H1 (cell line): ENCODE measurements around the gene ASIC2. TPM values are rescaled to one million over a fixed set of nuclear protein-coding genes. Genes with fewer than 3 reads are reported as not detected.

Source experiments
- CTCF ChIA-PET: fragments of 300-600 bp; sonication (Branson Sonifier 250); formaldehyde crosslinking; loops from one replicate; lab custom pipeline; 2021; ENCODE audit not compliant: partially characterized antibody; lab: Charles Lee
- POLR2A ChIA-PET: fragments of 300-600 bp; sonication (Branson Sonifier 250); formaldehyde crosslinking; loops from one replicate; lab custom pipeline; 2021; ENCODE audit warnings: inconsistent platforms; ENCODE audit not compliant: partially characterized antibody; lab: Charles Lee
- DNase-seq, 2 experiments: peaks; one replicate each; pipeline versions ENCODE4 v3.0.0 to v3.0.0-alpha.2; 2010 to 2022; ENCODE audit warnings: low spot score in 2 of 2, low read depth in 1 of 2, mixed read lengths in 1 of 2
- FAIRE-seq: peaks from 2 replicates; lab custom pipeline; 2011; peaks lifted over from hg19 to GRCh38; lab: Jason Lieb, UNC
- H2AFZ ChIP-seq: 2 replicates; pipeline ENCODE4 v1.8.1; 2012; ENCODE audit warnings: low read length, inconsistent platforms
- H2AK5ac ChIP-seq: 2 replicates; pipeline ENCODE4 v1.6.1; 2013; ENCODE audit warnings: low read depth, low read length
- H2BK120ac ChIP-seq: replicated peaks from 2 replicates; pipeline ENCODE3; 2013; ENCODE audit warnings: low read depth, low read length, inconsistent platforms
- H2BK12ac ChIP-seq: 2 replicates; pipeline ENCODE4 v1.6.1; 2013; ENCODE audit warnings: low read depth, low read length
- H2BK15ac ChIP-seq: 2 replicates; pipeline ENCODE4 v1.6.1; 2013; ENCODE audit warnings: low read length
- H2BK20ac ChIP-seq: 2 replicates; pipeline ENCODE4 v1.6.1; 2013; ENCODE audit warnings: low read length
- H2BK5ac ChIP-seq: 2 replicates; pipeline ENCODE4 v1.6.1; 2013; ENCODE audit warnings: low read depth, low read length
- H3K14ac ChIP-seq: 2 replicates; pipeline ENCODE4 v1.6.1; 2013; ENCODE audit warnings: inconsistent platforms; ENCODE audit not compliant: insufficient read length
- H3K18ac ChIP-seq: 2 replicates; pipeline ENCODE4 v1.6.1; 2013; ENCODE audit warnings: low read length; ENCODE audit errors: extremely low read depth
- H3K23ac ChIP-seq: 2 replicates; pipeline ENCODE4 v1.6.1; 2013; ENCODE audit warnings: inconsistent platforms; ENCODE audit not compliant: insufficient read length
- H3K23me2 ChIP-seq: 2 replicates; pipeline ENCODE4 v1.6.1; 2013; ENCODE audit warnings: low read depth, low read length
- H3K27ac ChIP-seq: 2 replicates; pipeline ENCODE4 v1.6.1; 2011; ENCODE audit warnings: low read depth, low read length, inconsistent platforms
- H3K27me3 ChIP-seq, 4 experiments: replicated peaks in 1 of 4; 1 replicate in 1 of 4; 2 replicates in 3 of 4; pipeline versions ENCODE4 v1.6.1 to v1.8.1; 2011 to 2013; ENCODE audit warnings: low read length in 3 of 4, mild to moderate bottlenecking in 3 of 4, inconsistent platforms in 2 of 4, mixed read lengths in 2 of 4, moderate library complexity in 1 of 4; ENCODE audit not compliant: control insufficient read depth in 3 of 4, insufficient read depth in 3 of 4; ENCODE audit errors: extremely low read depth in 1 of 4
- H3K36me3 ChIP-seq, 4 experiments: 2 replicates each; pipeline versions ENCODE4 v1.6.1 to v1.8.1; 2011 to 2013; ENCODE audit warnings: mild to moderate bottlenecking in 4 of 4, low read length in 3 of 4, moderate library complexity in 2 of 4, control low read depth in 1 of 4, inconsistent platforms in 1 of 4; ENCODE audit not compliant: insufficient read depth in 4 of 4, control insufficient read depth in 2 of 4
- H3K4ac ChIP-seq: replicated peaks from 2 replicates; pipeline ENCODE3; 2013; ENCODE audit warnings: low read length, low read depth, mixed read lengths, inconsistent platforms; ENCODE audit not compliant: insufficient read length
- H3K4me1 ChIP-seq, 4 experiments: replicated peaks in 1 of 4; 1 replicate in 1 of 4; 2 replicates in 3 of 4; pipeline versions ENCODE4 v1.6.1 to v1.8.1; 2011 to 2013; ENCODE audit warnings: low read length in 3 of 4, inconsistent platforms in 2 of 4, mixed read lengths in 1 of 4; ENCODE audit not compliant: insufficient read depth in 4 of 4, control insufficient read depth in 3 of 4
- H3K4me2 ChIP-seq, 2 experiments: 2 replicates each; pipeline versions ENCODE4 v1.6.1 to v1.8.1; 2011 to 2013; ENCODE audit warnings: low read depth in 2 of 2, low read length in 2 of 2, control low read depth in 1 of 2, inconsistent platforms in 1 of 2, mild to moderate bottlenecking in 1 of 2; ENCODE audit not compliant: insufficient read depth in 1 of 2
- H3K4me3 ChIP-seq, 4 experiments: fragments of 200-600, 300-600 bp in 1 of 4; sonication (generic), shearing (Covaris generic), sonication (Bioruptor Twin) in 1 of 4; 2 replicates each; pipeline versions ENCODE4 v1.5.1 to v1.8.1; 2011 to 2016; ENCODE audit warnings: low read length in 4 of 4, low read depth in 3 of 4, control low read depth in 2 of 4, inconsistent platforms in 2 of 4, mild to moderate bottlenecking in 2 of 4, mixed read lengths in 1 of 4, moderate library complexity in 1 of 4; ENCODE audit not compliant: insufficient read depth in 2 of 4; ENCODE audit errors: extremely low read depth in 1 of 4
- H3K56ac ChIP-seq: replicated peaks from 2 replicates; pipeline ENCODE3; 2013; ENCODE audit warnings: low read depth, mild to moderate bottlenecking, mixed read lengths, low read length, inconsistent platforms; ENCODE audit not compliant: insufficient read length
- H3K79me1 ChIP-seq: 2 replicates; pipeline ENCODE4 v1.6.1; 2013; ENCODE audit warnings: low read depth, low read length, control low read depth
- H3K79me2 ChIP-seq, 2 experiments: 2 replicates each; pipeline versions ENCODE4 v1.6.1 to v1.8.1; 2012 to 2013; ENCODE audit warnings: low read length in 2 of 2, mild to moderate bottlenecking in 2 of 2, inconsistent platforms in 1 of 2; ENCODE audit not compliant: insufficient read depth in 2 of 2, control insufficient read depth in 1 of 2
- H3K9ac ChIP-seq, 4 experiments: replicated peaks in 1 of 4; 1 replicate in 1 of 4; 2 replicates in 3 of 4; pipeline versions ENCODE4 v1.6.1 to v1.8.1; 2011 to 2013; ENCODE audit warnings: low read depth in 3 of 4, low read length in 3 of 4, control low read depth in 2 of 4, mild to moderate bottlenecking in 2 of 4, moderate library complexity in 2 of 4, inconsistent platforms in 1 of 4; ENCODE audit errors: extremely low read depth in 1 of 4
- H3K9me3 ChIP-seq, 2 experiments: 2 replicates each; pipeline versions ENCODE4 v1.6.1 to v1.8.1; 2012 to 2013; ENCODE audit warnings: mild to moderate bottlenecking in 2 of 2, moderate library complexity in 2 of 2, control low read depth in 1 of 2, inconsistent platforms in 1 of 2, low read depth in 1 of 2, low read length in 1 of 2, mixed read lengths in 1 of 2; ENCODE audit not compliant: insufficient read depth in 2 of 2
- H4K20me1 ChIP-seq, 2 experiments: replicated peaks in 1 of 2; 2 replicates each; pipeline versions ENCODE3 to v1.8.1; 2011 to 2013; ENCODE audit warnings: inconsistent platforms in 2 of 2, low read length in 2 of 2, mild to moderate bottlenecking in 1 of 2; ENCODE audit not compliant: insufficient read depth in 2 of 2, control insufficient read depth in 1 of 2
- H4K5ac ChIP-seq: 2 replicates; pipeline ENCODE4 v1.6.1; 2013; ENCODE audit warnings: low read length, low read depth, mixed read lengths, inconsistent platforms; ENCODE audit not compliant: insufficient read length
- H4K8ac ChIP-seq: 2 replicates; pipeline ENCODE4 v1.8.0; 2013; ENCODE audit warnings: mild to moderate bottlenecking, moderate library complexity, low read length, inconsistent platforms; ENCODE audit not compliant: insufficient read depth; ENCODE audit errors: extremely low read depth
- H4K91ac ChIP-seq: replicated peaks from 2 replicates; pipeline ENCODE3; 2013; ENCODE audit warnings: low read length, mixed read lengths, inconsistent platforms; ENCODE audit not compliant: insufficient read length
- CTCF ChIP-seq, 3 experiments: IDR thresholded peaks; 1 replicate in 2 of 3; 2 replicates in 1 of 3; pipeline versions ENCODE4 v1.5.1 to v1.6.1; 2011; ENCODE audit warnings: low read length in 3 of 3, mild to moderate bottlenecking in 3 of 3, inconsistent platforms in 2 of 3, low read depth in 1 of 3, moderate library complexity in 1 of 3; ENCODE audit not compliant: insufficient read depth in 1 of 3; ENCODE audit errors: control extremely low read depth in 1 of 3
- NRF1 ChIP-seq: IDR thresholded peaks from 2 replicates; pipeline ENCODE4 v1.6.1; 2011; ENCODE audit warnings: mild to moderate bottlenecking, low read depth, low read length, improper control_type of control experiment
- RAD21 ChIP-seq, 2 experiments: IDR thresholded peaks in 1 of 2; conservative IDR thresholded peaks in 1 of 2; 2 replicates each; pipeline ENCODE4 v1.6.1; 2011; ENCODE audit warnings: low read depth in 2 of 2, low read length in 2 of 2, improper control_type of control experiment in 1 of 2, inconsistent platforms in 1 of 2, mild to moderate bottlenecking in 1 of 2, moderate library complexity in 1 of 2
- WGBS, 2 experiments: shearing (Covaris generic) in 1 of 2; methylation state at CpG; one replicate each; pipeline versions ENCODE4 v1.1.6 to v1.1.7; 2013 to 2015; ENCODE audit warnings: low lambda C conversion rate in 2 of 2, mixed read lengths in 2 of 2, inconsistent platforms in 1 of 2, low coverage in 1 of 2, missing lambda C conversion rate in 1 of 2; ENCODE audit not compliant: insufficient replicate concordance in 2 of 2, insufficient coverage in 1 of 2, insufficient read length in 1 of 2; ENCODE audit errors: extremely low coverage in 1 of 2, missing lambda C conversion rate in 1 of 2; 5-methylcytosine and 5-hydroxymethylcytosine counted together
- polyA plus RNA-seq, 7 experiments: library from polyadenylated mRNA; depleted of rRNA in 3 of 7; stranded (reverse) in 5 of 7; unstranded in 2 of 7; fragments of >200 nt in 5 of 7; fragments of 200-250 nt in 2 of 7; gene quantifications; 1 replicate in 5 of 7; 2 replicates in 1 of 7; 4 replicates in 1 of 7; pipeline versions ENCODE4 v1.2.1 to v1.2.3, GENCODE V29; 2011 to 2013; ENCODE audit warnings: missing spikeins in 2 of 7, mixed read lengths in 2 of 7
- total RNA-seq: library from RNA; stranded (reverse); fragmentation: NEBNext Ultra II Directional; extraction: Animal tissue kit (Norgen Biotek cat#: 25700); gene quantifications from 2 replicates; pipeline ENCODE4 v1.2.1, GENCODE V29; 2021

The ASIC2 gene
- total and polyA plus RNA-seq, 2 of the 8 experiments (the other 6 are each of a cell fraction or from before 2014, with no cell fraction given): 0.86 to 1.2 TPM

- no peak overlapping the region for H4K5ac ChIP-seq
- H3K9ac ChIP-seq: no peak overlapping the region
- TF ChIP-seq RAD21 (IDR thresholded peaks at IDR 0.05 in 1 of 2, conservative IDR thresholded peaks at IDR 0.05 in 1 of 2; ENCODE audit: low read depth in 2 of 2, low read length in 2 of 2): peak; percentile 75 to 83
- no peak for TF ChIP-seq NRF1
- peak; percentile 81 to 96 (median 86) for TF ChIP-seq CTCF (IDR thresholded peaks at IDR 0.05; ENCODE audit: control extremely low read depth in 1 of 3, insufficient read depth in 1 of 3, low read depth in 1 of 3, low read length in 3 of 3)
- TF ChIP-seq, all 59 proteins: peak for 2
- H3K36me3 ChIP-seq: no peaks in the 10 kb centered on the region
- H3K56ac ChIP-seq: no peak overlapping the region
- no peaks in the 10 kb centered on the region for H3K4me1 ChIP-seq
- ChIA-PET POLR2A (no interaction called here), CTCF (interaction anchor here (0.5 to 6.0 kb wide), 37 partner anchors 8 to 1378 kb away, joined by 3 to 43 read pairs (median 3); no protein-coding TSS in a partner anchor)
- H4K91ac ChIP-seq: no peak overlapping the region
- no peak overlapping the region for H4K8ac ChIP-seq
- H2BK120ac ChIP-seq: no peak overlapping the region
- no peaks in the 10 kb centered on the region for H3K79me1 ChIP-seq
- H2BK5ac ChIP-seq: 0 out of 2 replicates have a peak overlapping the region, but pooled peaks have one; percentile 6
- no peak overlapping the region for H3K4me2 ChIP-seq
- no peaks in the 10 kb centered on the region; a peak in 2 of 7 replicates for H3K27me3 ChIP-seq
- WGBS, 2 experiments: 4% methylated on average over 3 of the region's 3 CpGs; no CpG with 5 or more reads in 1 of the 2 experiments
- H2BK12ac ChIP-seq: no peak overlapping the region
- peak; percentile 31 to 89 for DNase-seq
- no peak overlapping the region for H3K23ac ChIP-seq
- no peak overlapping the region for H3K4me3 ChIP-seq
- no peak overlapping the region for H2AK5ac ChIP-seq
- H3K18ac ChIP-seq: no peak overlapping the region
- H3K4ac ChIP-seq: no peak overlapping the region
- 0 out of 4 replicates have a peak, but pooled peaks cover 0 to 2% of the 10 kb centered on the region in 2 experiments for H3K9me3 ChIP-seq
- no peaks in the 10 kb centered on the region for H4K20me1 ChIP-seq
- H3K27ac ChIP-seq: no peak overlapping the region
- H2BK15ac ChIP-seq: no peak overlapping the region
- H3K23me2 ChIP-seq: no peaks in the 10 kb centered on the region
- FAIRE-seq: peak; percentile 93
- no peak overlapping the region for H3K14ac ChIP-seq
- H3K79me2 ChIP-seq: no peaks in the 10 kb centered on the region
- no peak overlapping the region for H2BK20ac ChIP-seq
- H2AFZ ChIP-seq: no peak overlapping the region
These were observed 254.4 kb downstream of the ASIC2 start for GRCh38 chr17:33038740-33039139.
